ENCODE results near the gene FAF2.

GRCh38 chr5:176550275-176550831 is 102.2 kb downstream of the FAF2 start:
- TF ChIP-seq, protein P1, sequence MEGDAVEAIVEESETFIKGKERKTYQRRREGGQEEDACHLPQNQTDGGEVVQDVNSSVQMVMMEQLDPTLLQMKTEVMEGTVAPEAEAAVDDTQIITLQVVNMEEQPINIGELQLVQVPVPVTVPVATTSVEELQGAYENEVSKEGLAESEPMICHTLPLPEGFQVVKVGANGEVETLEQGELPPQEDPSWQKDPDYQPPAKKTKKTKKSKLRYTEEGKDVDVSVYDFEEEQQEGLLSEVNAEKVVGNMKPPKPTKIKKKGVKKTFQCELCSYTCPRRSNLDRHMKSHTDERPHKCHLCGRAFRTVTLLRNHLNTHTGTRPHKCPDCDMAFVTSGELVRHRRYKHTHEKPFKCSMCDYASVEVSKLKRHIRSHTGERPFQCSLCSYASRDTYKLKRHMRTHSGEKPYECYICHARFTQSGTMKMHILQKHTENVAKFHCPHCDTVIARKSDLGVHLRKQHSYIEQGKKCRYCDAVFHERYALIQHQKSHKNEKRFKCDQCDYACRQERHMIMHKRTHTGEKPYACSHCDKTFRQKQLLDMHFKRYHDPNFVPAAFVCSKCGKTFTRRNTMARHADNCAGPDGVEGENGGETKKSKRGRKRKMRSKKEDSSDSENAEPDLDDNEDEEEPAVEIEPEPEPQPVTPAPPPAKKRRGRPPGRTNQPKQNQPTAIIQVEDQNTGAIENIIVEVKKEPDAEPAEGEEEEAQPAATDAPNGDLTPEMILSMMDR (IDR thresholded peaks at IDR 0.05 in 4 of 5, conservative IDR thresholded peaks at IDR 0.05 in 1 of 5) = no peak
- TF ChIP-seq POLR2A (IDR thresholded peaks at IDR 0.05) = no peak
